ENCODE results near the gene TTC28.

DNA sequence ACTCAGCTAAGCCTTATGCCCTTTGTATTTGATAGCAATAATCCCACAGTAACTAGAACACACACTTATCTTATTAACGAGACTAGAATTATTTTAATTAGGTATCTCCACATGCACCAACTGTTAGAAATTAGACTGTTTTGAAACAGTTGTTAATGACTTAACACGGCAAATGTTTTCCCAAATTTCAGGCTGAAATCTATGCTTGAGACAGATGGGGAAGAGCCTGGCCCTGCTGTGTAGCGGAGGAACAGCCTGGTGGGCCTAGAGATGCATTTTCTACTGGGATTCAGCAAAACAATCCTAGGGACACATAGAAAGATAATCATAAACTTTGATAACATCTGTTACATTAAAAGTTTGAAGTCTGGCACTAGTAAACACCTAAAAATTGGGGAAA is 273.4 kb downstream of the TTC28 start:
- TF ChIP-seq, protein P1, sequence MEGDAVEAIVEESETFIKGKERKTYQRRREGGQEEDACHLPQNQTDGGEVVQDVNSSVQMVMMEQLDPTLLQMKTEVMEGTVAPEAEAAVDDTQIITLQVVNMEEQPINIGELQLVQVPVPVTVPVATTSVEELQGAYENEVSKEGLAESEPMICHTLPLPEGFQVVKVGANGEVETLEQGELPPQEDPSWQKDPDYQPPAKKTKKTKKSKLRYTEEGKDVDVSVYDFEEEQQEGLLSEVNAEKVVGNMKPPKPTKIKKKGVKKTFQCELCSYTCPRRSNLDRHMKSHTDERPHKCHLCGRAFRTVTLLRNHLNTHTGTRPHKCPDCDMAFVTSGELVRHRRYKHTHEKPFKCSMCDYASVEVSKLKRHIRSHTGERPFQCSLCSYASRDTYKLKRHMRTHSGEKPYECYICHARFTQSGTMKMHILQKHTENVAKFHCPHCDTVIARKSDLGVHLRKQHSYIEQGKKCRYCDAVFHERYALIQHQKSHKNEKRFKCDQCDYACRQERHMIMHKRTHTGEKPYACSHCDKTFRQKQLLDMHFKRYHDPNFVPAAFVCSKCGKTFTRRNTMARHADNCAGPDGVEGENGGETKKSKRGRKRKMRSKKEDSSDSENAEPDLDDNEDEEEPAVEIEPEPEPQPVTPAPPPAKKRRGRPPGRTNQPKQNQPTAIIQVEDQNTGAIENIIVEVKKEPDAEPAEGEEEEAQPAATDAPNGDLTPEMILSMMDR (IDR thresholded peaks at IDR 0.05), result no peak
- no peak for TF ChIP-seq POLR2AphosphoS5 (IDR thresholded peaks at IDR 0.05)
